ENCODE measurements around the gene NDUFAF3.
A peak's percentile ranks its signal among the peaks of the same experiment; 100 is the strongest.

Gene NDUFAF3

GRCh38 chr3:49025005-49025792 is 3.3 kb downstream of the NDUFAF3 start:
- Histone ChIP-seq H3K4me3 (ENCODE audit: low read length) (no peak overlapping the region), H3K9me3 (ENCODE audit: control insufficient read depth, low read length) (no peaks in the 10 kb centered on the region), H3K36me3 (ENCODE audit: control insufficient read depth, insufficient read depth, low read length) (peaks cover 18% of the 10 kb centered on the region), H3K27me3 (ENCODE audit: control insufficient read depth, insufficient read depth, low read length) (no peaks in the 10 kb centered on the region), H3K4me1 (ENCODE audit: control insufficient read depth, insufficient read depth, low read length) (peaks cover 27% of the 10 kb centered on the region), H3K9ac (ENCODE audit: low read length) (no peak overlapping the region)

- Histone ChIP-seq H3K4me1 (ENCODE audit: control insufficient read depth, insufficient read depth, low read length) (peaks cover 22% of the 10 kb centered on the region), H3K36me3 (ENCODE audit: control insufficient read depth, insufficient read depth, low read length) (peaks cover 23% of the 10 kb centered on the region), H3K4me3 (ENCODE audit: low read length) (no peak overlapping the region)
Measured at GRCh38 chr3:49025793-49026520, 4.0 kb downstream of the NDUFAF3 start.

GRCh38 chr3:49026536-49026935 is 4.6 kb downstream of the NDUFAF3 start:
- Histone ChIP-seq H3K36me3 (ENCODE audit: control insufficient read depth, insufficient read depth, low read length) (peaks cover 24% of the 10 kb centered on the region), H3K27me3 (ENCODE audit: control insufficient read depth, insufficient read depth, low read length) (no peaks in the 10 kb centered on the region), H3K4me1 (ENCODE audit: control insufficient read depth, insufficient read depth, low read length) (peaks cover 22% of the 10 kb centered on the region), H3K9me3 (ENCODE audit: control insufficient read depth, low read length) (no peaks in the 10 kb centered on the region), H3K4me3 (ENCODE audit: low read length) (no peak overlapping the region), H3K9ac (ENCODE audit: low read length) (no peak overlapping the region)

More at GRCh38 chr3:49025793-49026520, 4.0 kb downstream of the NDUFAF3 start:
- H3K9ac ChIP-seq (ENCODE audit: low read length), result no peak overlapping the region
- no peaks in the 10 kb centered on the region for H3K27me3 ChIP-seq (ENCODE audit: control insufficient read depth, insufficient read depth, low read length)
- no peaks in the 10 kb centered on the region for H3K9me3 ChIP-seq (ENCODE audit: control insufficient read depth, low read length)

GRCh38 chr3:49027634-49028033 is 5.7 kb downstream of the NDUFAF3 start:
- no peaks in the 10 kb centered on the region for H3K27me3 ChIP-seq (ENCODE audit: control insufficient read depth, insufficient read depth, low read length)
- H3K9me3 ChIP-seq (ENCODE audit: control insufficient read depth, low read length), result no peaks in the 10 kb centered on the region
- H3K36me3 ChIP-seq (ENCODE audit: control insufficient read depth, insufficient read depth, low read length), result peaks cover 34% of the 10 kb centered on the region
- peaks cover 21% of the 10 kb centered on the region for H3K4me1 ChIP-seq (ENCODE audit: control insufficient read depth, insufficient read depth, low read length)
- H3K4me3 ChIP-seq (ENCODE audit: low read length), result no peak overlapping the region
- H3K9ac ChIP-seq (ENCODE audit: low read length), result no peak overlapping the region

GRCh38 chr3:49028298-49028672 is 6.4 kb downstream of the NDUFAF3 start:
- Histone ChIP-seq H3K4me1 (ENCODE audit: control insufficient read depth, insufficient read depth, low read length) (peaks cover 15% of the 10 kb centered on the region), H3K9ac (ENCODE audit: low read length) (peak overlapping the region; percentile 86), H3K4me3 (ENCODE audit: low read length) (peak overlapping the region; percentile 73), H3K27me3 (ENCODE audit: control insufficient read depth, insufficient read depth, low read length) (no peaks in the 10 kb centered on the region), H3K9me3 (ENCODE audit: control insufficient read depth, low read length) (no peaks in the 10 kb centered on the region), H3K36me3 (ENCODE audit: control insufficient read depth, insufficient read depth, low read length) (peaks cover 40% of the 10 kb centered on the region)

- Histone ChIP-seq H3K27me3 (ENCODE audit: control insufficient read depth, insufficient read depth, low read length) (no peaks in the 10 kb centered on the region), H3K4me1 (ENCODE audit: control insufficient read depth, insufficient read depth, low read length) (peaks cover 13% of the 10 kb centered on the region), H3K36me3 (ENCODE audit: control insufficient read depth, insufficient read depth, low read length) (peaks cover 39% of the 10 kb centered on the region), H3K9ac (ENCODE audit: low read length) (peak within 1 kb of the TSS; percentile 86), H3K4me3 (ENCODE audit: low read length) (peak within 1 kb of the TSS; percentile 73), H3K9me3 (ENCODE audit: control insufficient read depth, low read length) (no peaks in the 10 kb centered on the region)
Measured at GRCh38 chr3:49028673-49029562, 7.0 kb downstream of the NDUFAF3 start, which contains the start of gene IMPDH2. Gene IMPDH2 (minus strand): TSS chr3:49029398. CDS start chr3:49029350, 48 bp downstream.

GRCh38 chr3:49029563-49029884 is 7.6 kb downstream of the NDUFAF3 start:
- H3K9ac ChIP-seq (ENCODE audit: low read length), result peak overlapping the region; percentile 86
- H3K4me3 ChIP-seq (ENCODE audit: low read length), result peak overlapping the region; percentile 73
- H3K9me3 ChIP-seq (ENCODE audit: control insufficient read depth, low read length), result no peaks in the 10 kb centered on the region
- H3K27me3 ChIP-seq (ENCODE audit: control insufficient read depth, insufficient read depth, low read length), result no peaks in the 10 kb centered on the region
- H3K4me1 ChIP-seq (ENCODE audit: control insufficient read depth, insufficient read depth, low read length), result peaks cover 13% of the 10 kb centered on the region
- H3K36me3 ChIP-seq (ENCODE audit: control insufficient read depth, insufficient read depth, low read length), result peaks cover 33% of the 10 kb centered on the region

GRCh38 chr3:49030321-49030720 is 8.4 kb downstream of the NDUFAF3 start:
- Histone ChIP-seq H3K4me3 (ENCODE audit: low read length) (no peak overlapping the region), H3K27me3 (ENCODE audit: control insufficient read depth, insufficient read depth, low read length) (no peaks in the 10 kb centered on the region), H3K9ac (ENCODE audit: low read length) (no peak overlapping the region), H3K4me1 (ENCODE audit: control insufficient read depth, insufficient read depth, low read length) (peaks cover 13% of the 10 kb centered on the region), H3K9me3 (ENCODE audit: control insufficient read depth, low read length) (no peaks in the 10 kb centered on the region), H3K36me3 (ENCODE audit: control insufficient read depth, insufficient read depth, low read length) (peaks cover 25% of the 10 kb centered on the region)

GRCh38 chr3:49032646-49033304 is 10.9 kb downstream of the NDUFAF3 start:
- H3K27me3 ChIP-seq (ENCODE audit: control insufficient read depth, insufficient read depth, low read length), result no peaks in the 10 kb centered on the region
- H3K4me1 ChIP-seq (ENCODE audit: control insufficient read depth, insufficient read depth, low read length), result peaks cover 13% of the 10 kb centered on the region
- H3K9ac ChIP-seq (ENCODE audit: low read length), result no peak overlapping the region
- no peaks in the 10 kb centered on the region for H3K9me3 ChIP-seq (ENCODE audit: control insufficient read depth, low read length)
- H3K36me3 ChIP-seq (ENCODE audit: control insufficient read depth, insufficient read depth, low read length), result peaks cover 21% of the 10 kb centered on the region
- H3K4me3 ChIP-seq (ENCODE audit: low read length), result no peak overlapping the region

GRCh38 chr3:49034650-49035049 is 12.7 kb downstream of the NDUFAF3 start:
- Histone ChIP-seq H3K27me3 (ENCODE audit: control insufficient read depth, insufficient read depth, low read length) (no peaks in the 10 kb centered on the region), H3K36me3 (ENCODE audit: control insufficient read depth, insufficient read depth, low read length) (peaks cover 21% of the 10 kb centered on the region), H3K9me3 (ENCODE audit: control insufficient read depth, low read length) (no peaks in the 10 kb centered on the region), H3K9ac (ENCODE audit: low read length) (no peak overlapping the region), H3K4me1 (ENCODE audit: control insufficient read depth, insufficient read depth, low read length) (no peaks in the 10 kb centered on the region), H3K4me3 (ENCODE audit: low read length) (no peak overlapping the region)

- Histone ChIP-seq H3K9ac (ENCODE audit: low read length) (no peak overlapping the region), H3K9me3 (ENCODE audit: control insufficient read depth, low read length) (no peaks in the 10 kb centered on the region), H3K36me3 (ENCODE audit: control insufficient read depth, insufficient read depth, low read length) (peaks cover 21% of the 10 kb centered on the region), H3K4me3 (ENCODE audit: low read length) (no peak overlapping the region), H3K27me3 (ENCODE audit: control insufficient read depth, insufficient read depth, low read length) (no peaks in the 10 kb centered on the region), H3K4me1 (ENCODE audit: control insufficient read depth, insufficient read depth, low read length) (no peaks in the 10 kb centered on the region)
Measured at GRCh38 chr3:49035281-49035680, 13.4 kb downstream of the NDUFAF3 start.
